ENCODE measurements around the gene TRAPPC11. TPM values are rescaled to one million over a fixed set of nuclear protein-coding genes. Genes with fewer than 3 reads are reported as not detected.

The TRAPPC11 gene
- total RNA-seq, 1 experiment from 2014 or later, result 15.6 TPM

- no peaks in the 10 kb centered on the region for H3K36me3 ChIP-seq (ENCODE audit: control insufficient read depth in 1 of 2, insufficient read depth in 2 of 2, low read length in 2 of 2)
- DNase-seq (ENCODE audit: low read depth, low spot score) (no peak), ATAC-seq (no peak)
- no peaks in the 10 kb centered on the region for H4K20me1 ChIP-seq (ENCODE audit: insufficient read depth)
- no peaks in the 10 kb centered on the region for H3K9me2 ChIP-seq (ENCODE audit: insufficient read depth)
- H3K27me3 ChIP-seq (ENCODE audit: insufficient read depth, low read length), result no peaks in the 10 kb centered on the region
- H3K4me3 ChIP-seq (replicated peaks in 1 of 2; ENCODE audit: low read depth in 1 of 2, low read length in 2 of 2), result no peak overlapping the region
- intact Hi-C loops (cut with micrococcal nuclease), result no loop called here
- TF ChIP-seq SRF (IDR thresholded peaks at IDR 0.05; ENCODE audit: low read depth), result no peak
- no peak for TF ChIP-seq SIN3A (IDR thresholded peaks at IDR 0.05; ENCODE audit: low read depth)
- no peak overlapping the region for H2AFZ ChIP-seq (ENCODE audit: low read depth, low read length, poor library complexity, severe bottlenecking)
- no peaks in the 10 kb centered on the region for H3K79me2 ChIP-seq (ENCODE audit: insufficient read depth, low read length)
- no peaks in the 10 kb centered on the region for H3K9me3 ChIP-seq (ENCODE audit: control insufficient read depth in 1 of 2, insufficient read depth in 1 of 2, low read depth in 1 of 2, low read length in 2 of 2)
- RAD21 ChIA-PET (ENCODE audit: low non-redundant PET in 1 of 2, low total read pairs in 2 of 2, uncharacterized antibody in 2 of 2, unreplicated experiment in 2 of 2), result no interaction called here
- no peak overlapping the region for H3K27ac ChIP-seq (ENCODE audit: low read depth, low read length)
- peaks cover 0 to 4% of the 10 kb centered on the region in 2 experiments; a peak in 1 of 4 replicates for H3K4me1 ChIP-seq (ENCODE audit: control insufficient read depth in 1 of 2, insufficient read depth in 2 of 2, low read length in 2 of 2)
- BruUV-seq (replicated peaks), result no TSS peak
- POLR2A ChIA-PET, result no interaction called here
- H3K4me2 ChIP-seq (ENCODE audit: low read length), result no peak overlapping the region
- CTCF ChIA-PET, result no interaction called here
- H3K9ac ChIP-seq (ENCODE audit: low read length), result no peak overlapping the region
These were observed 74.1 kb downstream of the TRAPPC11 start for GRCh38 chr4:183733181-183733580.

GRCh38 chr4:183738081-183738673 lies 79.1 kb downstream of the TRAPPC11 start:
- CTCF ChIA-PET, result no interaction called here
- Histone ChIP-seq H2AFZ (ENCODE audit: low read depth, low read length, poor library complexity, severe bottlenecking) (peak overlapping the region; percentile 68), H3K36me3 (ENCODE audit: control insufficient read depth in 1 of 2, insufficient read depth in 2 of 2, low read length in 2 of 2) (no peaks in the 10 kb centered on the region), H4K20me1 (ENCODE audit: insufficient read depth) (no peaks in the 10 kb centered on the region), H3K79me2 (ENCODE audit: insufficient read depth, low read length) (no peaks in the 10 kb centered on the region), H3K9me3 (ENCODE audit: control insufficient read depth in 1 of 2, insufficient read depth in 1 of 2, low read depth in 1 of 2, low read length in 2 of 2) (no peaks in the 10 kb centered on the region), H3K4me1 (ENCODE audit: control insufficient read depth in 1 of 2, insufficient read depth in 2 of 2, low read length in 2 of 2) (peaks cover 0 to 6% of the 10 kb centered on the region in 2 experiments; a peak in 1 of 4 replicates), H3K27me3 (ENCODE audit: insufficient read depth, low read length) (no peaks in the 10 kb centered on the region), H3K9me2 (ENCODE audit: insufficient read depth) (no peaks in the 10 kb centered on the region), H3K4me2 (ENCODE audit: low read length) (peak overlapping the region; percentile 32), H3K27ac (ENCODE audit: low read depth, low read length) (no peak overlapping the region), H3K4me3 (replicated peaks in 1 of 2; ENCODE audit: low read depth in 1 of 2, low read length in 2 of 2) (no peak overlapping the region), H3K9ac (ENCODE audit: low read length) (no peak overlapping the region)
- POLR2A ChIA-PET, result no interaction called here
- no peak for DNase-seq (ENCODE audit: low read depth, low spot score)
- no peak for ATAC-seq
- intact Hi-C loops (cut with micrococcal nuclease), result no loop called here
- no TSS peak for BruUV-seq (replicated peaks)
- RAD21 ChIA-PET (ENCODE audit: low non-redundant PET in 1 of 2, low total read pairs in 2 of 2, uncharacterized antibody in 2 of 2, unreplicated experiment in 2 of 2), result interaction anchor here in 1 of 2 experiments (0.7 kb wide), 1 partner anchor 10 kb away, joined by 5 read pairs; no protein-coding TSS in a partner anchor
- TF ChIP-seq RAD21 (IDR thresholded peaks at IDR 0.05; ENCODE audit: low read depth), result no peak
- TF ChIP-seq YY1 (IDR thresholded peaks at IDR 0.05; ENCODE audit: extremely low read depth, insufficient replicate concordance, low read depth, low read length), result no peak
